ACC112 (cell line): ENCODE results near the gene SMG1.
"Not testable (repeated sequence)": the region's sequence is repeated elsewhere in the genome, so short reads cannot be mapped to it uniquely, and the experiment has no call there.

Experiments
- H2AFZ ChIP-seq: fragments of 200-600 bp; sonication (generic); one replicate; pipeline ENCODE4 v1.6.0; 2017; ENCODE audit warnings: antibody characterized with exemption, low read length; ENCODE audit not compliant: unreplicated experiment
- H3K27ac ChIP-seq: fragments of 200-600 bp; sonication (generic); 2 replicates; pipeline ENCODE4 v1.5.1; 2014; ENCODE audit warnings: low read depth, mild to moderate bottlenecking, antibody characterized with exemption, low read length, moderate library complexity
- H3K27me3 ChIP-seq: fragments of 200-600 bp; sonication (generic); 2 replicates; pipeline ENCODE4 v1.6.1; 2014; ENCODE audit warnings: mild to moderate bottlenecking, antibody characterized with exemption, low read length, moderate library complexity, mixed read lengths; ENCODE audit not compliant: insufficient read depth
- H3K36me3 ChIP-seq: fragments of 200-600 bp; sonication (generic); 2 replicates; pipeline ENCODE4 v1.6.1; 2016; ENCODE audit warnings: mild to moderate bottlenecking, antibody characterized with exemption, low read length, moderate library complexity, mixed read lengths; ENCODE audit not compliant: insufficient read depth
- H3K4me1 ChIP-seq: fragments of 200-600 bp; sonication (generic); one replicate; pipeline ENCODE4 v1.6.1; 2016; ENCODE audit warnings: low read length, mixed read lengths; ENCODE audit not compliant: insufficient read depth, unreplicated experiment, control insufficient read depth
- H3K4me3 ChIP-seq: fragments of 200-600 bp; sonication (generic); 2 replicates; pipeline ENCODE4 v1.5.1; 2014; ENCODE audit warnings: mild to moderate bottlenecking, low read depth, low read length
- H3K79me2 ChIP-seq: fragments of 200-600 bp; sonication (generic); one replicate; pipeline ENCODE4 v1.6.0; 2016; ENCODE audit warnings: low read length; ENCODE audit not compliant: control insufficient read depth, unreplicated experiment, insufficient read depth

Gene SMG1

GRCh38 chr16:18759598-18760520 is 166.3 kb downstream of the SMG1 start:
- not testable (repeated sequence) for H3K4me1 ChIP-seq, H3K27me3 ChIP-seq, H3K36me3 ChIP-seq, H3K79me2 ChIP-seq, H2AFZ ChIP-seq, H3K4me3 ChIP-seq, H3K27ac ChIP-seq

GRCh38 chr16:18757960-18758660 is 168.1 kb downstream of the SMG1 start:
- not testable (repeated sequence) for H3K36me3 ChIP-seq, H3K27ac ChIP-seq, H2AFZ ChIP-seq, H3K79me2 ChIP-seq, H3K4me3 ChIP-seq, H3K4me1 ChIP-seq, H3K27me3 ChIP-seq

DNA sequence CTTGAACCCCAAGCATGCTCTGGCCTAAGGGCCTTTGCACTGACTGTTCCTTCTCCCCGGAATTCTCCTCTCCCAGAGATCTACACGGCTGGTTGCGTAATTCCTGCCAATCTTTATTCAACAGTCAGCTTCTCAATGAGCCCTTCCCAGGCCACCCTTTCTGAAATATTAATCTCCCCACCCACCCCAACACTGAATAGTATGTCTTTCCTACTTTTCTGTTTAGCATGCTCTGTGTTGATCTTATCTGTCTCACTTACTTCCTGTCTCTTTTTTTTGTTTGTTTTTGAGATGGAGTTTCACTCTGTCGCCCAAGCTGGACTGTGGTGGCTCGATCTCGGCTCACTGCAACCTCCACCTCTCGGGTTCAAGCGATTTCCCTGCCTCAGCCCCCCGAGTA is 169.6 kb downstream of the SMG1 start:
- not testable (repeated sequence) for H3K4me3 ChIP-seq

More for the DNA sequence above, 169.6 kb downstream of the SMG1 start:
- not testable (repeated sequence) for H3K36me3 ChIP-seq, H3K27ac ChIP-seq, H3K27me3 ChIP-seq, H3K79me2 ChIP-seq, H2AFZ ChIP-seq, H3K4me1 ChIP-seq
